ENCODE data around the gene CHST6.
A peak's percentile ranks its signal among the peaks of the same experiment; 100 is the strongest.

Gene CHST6

GRCh38 chr16:75532791-75533190 is 37.5 kb upstream of the CHST6 start:
- no peak overlapping the region for H3K14ac ChIP-seq (ENCODE audit: low read length in 2 of 2)
- WGBS = 70% methylated on average over 2 of the region's 2 CpGs
- H3K9ac ChIP-seq (ENCODE audit: low read length) = no peak overlapping the region
- no peak for DNase-seq
- no peak overlapping the region for H3K4ac ChIP-seq (ENCODE audit: low read depth in 1 of 2, low read length in 2 of 2)
- peaks cover 8% of the 10 kb centered on the region for H3K4me1 ChIP-seq (ENCODE audit: control insufficient read depth, insufficient read depth, low read depth, low read length)
- no peak overlapping the region for H4K8ac ChIP-seq (ENCODE audit: low read length)
- no peaks in the 10 kb centered on the region for H3K79me1 ChIP-seq (replicated peaks; ENCODE audit: low read length, poor library complexity, severe bottlenecking)
- no peak overlapping the region for H4K91ac ChIP-seq (ENCODE audit: low read length)
- H2BK15ac ChIP-seq (ENCODE audit: low read depth, poor library complexity, severe bottlenecking) = no peak overlapping the region
- no peak overlapping the region for H3K4me3 ChIP-seq (ENCODE audit: insufficient read depth in 1 of 2, low read depth in 1 of 2, low read length in 2 of 2)
- H2AFZ ChIP-seq (ENCODE audit: low read depth, low read length) = no peak overlapping the region
- H3K27me3 ChIP-seq (ENCODE audit: control insufficient read depth in 1 of 2, insufficient read depth in 1 of 2, low read length in 2 of 2) = peaks cover 14 to 25% of the 10 kb centered on the region in 2 experiments
- H2BK12ac ChIP-seq (ENCODE audit: low read length in 2 of 2) = no peak overlapping the region
- H3K27ac ChIP-seq (ENCODE audit: low read length, poor library complexity, severe bottlenecking) = no peak overlapping the region
- H3K4me2 ChIP-seq (ENCODE audit: low read length, poor library complexity, severe bottlenecking) = no peak overlapping the region
- H2BK120ac ChIP-seq (ENCODE audit: low read depth, low read length) = no peak overlapping the region
- no peak overlapping the region for H3K18ac ChIP-seq (ENCODE audit: low read depth in 1 of 2, low read length in 2 of 2)
- H3K23ac ChIP-seq (ENCODE audit: low read length in 2 of 2) = no peak overlapping the region
- H3K9me3 ChIP-seq (ENCODE audit: control insufficient read depth, low read length) = no peaks in the 10 kb centered on the region
- no peak overlapping the region for H2BK5ac ChIP-seq (ENCODE audit: low read depth, low read length, poor library complexity, severe bottlenecking)
- no peaks in the 10 kb centered on the region for H3K36me3 ChIP-seq (ENCODE audit: control insufficient read depth in 1 of 2, insufficient read depth in 2 of 2, low read depth in 1 of 2, low read length in 2 of 2)
- H2AK5ac ChIP-seq (ENCODE audit: low read length, severe bottlenecking) = no peak overlapping the region

GRCh38 chr16:75532142-75532765 is 37.0 kb upstream of the CHST6 start:
- 86% methylated on average over 8 of the region's 8 CpGs for WGBS
- Histone ChIP-seq H3K27ac (ENCODE audit: low read length, poor library complexity, severe bottlenecking) (no peak overlapping the region), H3K4me2 (ENCODE audit: low read length, poor library complexity, severe bottlenecking) (no peak overlapping the region), H3K27me3 (ENCODE audit: control insufficient read depth in 1 of 2, insufficient read depth in 1 of 2, low read length in 2 of 2) (peaks cover 14 to 25% of the 10 kb centered on the region in 2 experiments), H4K8ac (ENCODE audit: low read length) (no peak overlapping the region), H2BK12ac (ENCODE audit: low read length in 2 of 2) (no peak overlapping the region), H3K18ac (ENCODE audit: low read depth in 1 of 2, low read length in 2 of 2) (no peak overlapping the region), H2AK5ac (ENCODE audit: low read length, severe bottlenecking) (no peak overlapping the region), H3K9ac (ENCODE audit: low read length) (no peak overlapping the region), H3K9me3 (ENCODE audit: control insufficient read depth, low read length) (no peaks in the 10 kb centered on the region), H2BK120ac (ENCODE audit: low read depth, low read length) (no peak overlapping the region), H4K91ac (ENCODE audit: low read length) (no peak overlapping the region), H3K14ac (ENCODE audit: low read length in 2 of 2) (no peak overlapping the region), H3K4ac (ENCODE audit: low read depth in 1 of 2, low read length in 2 of 2) (no peak overlapping the region), H3K4me3 (ENCODE audit: insufficient read depth in 1 of 2, low read depth in 1 of 2, low read length in 2 of 2) (no peak overlapping the region), H2AFZ (ENCODE audit: low read depth, low read length) (no peak overlapping the region), H2BK15ac (ENCODE audit: low read depth, poor library complexity, severe bottlenecking) (peak overlapping the region; percentile 7), H3K79me1 (replicated peaks; ENCODE audit: low read length, poor library complexity, severe bottlenecking) (no peaks in the 10 kb centered on the region), H2BK5ac (ENCODE audit: low read depth, low read length, poor library complexity, severe bottlenecking) (no peak overlapping the region), H3K36me3 (ENCODE audit: control insufficient read depth in 1 of 2, insufficient read depth in 2 of 2, low read depth in 1 of 2, low read length in 2 of 2) (no peaks in the 10 kb centered on the region), H3K4me1 (ENCODE audit: control insufficient read depth, insufficient read depth, low read depth, low read length) (peaks cover 8% of the 10 kb centered on the region), H3K23ac (ENCODE audit: low read length in 2 of 2) (no peak overlapping the region)
- DNase-seq = no peak

- Histone ChIP-seq H3K14ac (ENCODE audit: low read length in 2 of 2) (no peak overlapping the region), H2BK120ac (ENCODE audit: low read depth, low read length) (no peak overlapping the region), H3K27ac (ENCODE audit: low read length, poor library complexity, severe bottlenecking) (no peak overlapping the region), H2BK15ac (ENCODE audit: low read depth, poor library complexity, severe bottlenecking) (no peak overlapping the region), H2AK5ac (ENCODE audit: low read length, severe bottlenecking) (no peak overlapping the region), H3K23ac (ENCODE audit: low read length in 2 of 2) (no peak overlapping the region), H3K4me2 (ENCODE audit: low read length, poor library complexity, severe bottlenecking) (no peak overlapping the region), H3K4me1 (ENCODE audit: control insufficient read depth, insufficient read depth, low read depth, low read length) (peaks cover 8% of the 10 kb centered on the region), H3K79me1 (replicated peaks; ENCODE audit: low read length, poor library complexity, severe bottlenecking) (no peaks in the 10 kb centered on the region), H2BK5ac (ENCODE audit: low read depth, low read length, poor library complexity, severe bottlenecking) (no peak overlapping the region), H3K4ac (ENCODE audit: low read depth in 1 of 2, low read length in 2 of 2) (no peak overlapping the region), H3K18ac (ENCODE audit: low read depth in 1 of 2, low read length in 2 of 2) (no peak overlapping the region), H4K91ac (ENCODE audit: low read length) (no peak overlapping the region), H3K27me3 (ENCODE audit: control insufficient read depth in 1 of 2, insufficient read depth in 1 of 2, low read length in 2 of 2) (peaks cover 14 to 20% of the 10 kb centered on the region in 2 experiments), H4K8ac (ENCODE audit: low read length) (no peak overlapping the region), H2AFZ (ENCODE audit: low read depth, low read length) (no peak overlapping the region), H3K9me3 (ENCODE audit: control insufficient read depth, low read length) (no peaks in the 10 kb centered on the region), H3K4me3 (ENCODE audit: insufficient read depth in 1 of 2, low read depth in 1 of 2, low read length in 2 of 2) (peak overlapping the region in 1 of 2 experiments; percentile 31), H3K36me3 (ENCODE audit: control insufficient read depth in 1 of 2, insufficient read depth in 2 of 2, low read depth in 1 of 2, low read length in 2 of 2) (no peaks in the 10 kb centered on the region), H2BK12ac (ENCODE audit: low read length in 2 of 2) (no peak overlapping the region), H3K9ac (ENCODE audit: low read length) (no peak overlapping the region)
- DNase-seq = no peak
- WGBS = 97% methylated on average over 29 of the region's 29 CpGs
These were observed 34.7 kb upstream of the CHST6 start for GRCh38 chr16:75529959-75530358.

GRCh38 chr16:75529056-75529905 is 34.0 kb upstream of the CHST6 start:
- DNase-seq = no peak
- WGBS = 97% methylated on average over 81 of the region's 81 CpGs

More at GRCh38 chr16:75529056-75529905, 34.0 kb upstream of the CHST6 start:
- Histone ChIP-seq H4K91ac (ENCODE audit: low read length) (peak overlapping the region; percentile 37), H2BK120ac (ENCODE audit: low read depth, low read length) (no peak overlapping the region), H4K8ac (ENCODE audit: low read length) (no peak overlapping the region), H3K4me2 (ENCODE audit: low read length, poor library complexity, severe bottlenecking) (no peak overlapping the region), H3K27ac (ENCODE audit: low read length, poor library complexity, severe bottlenecking) (no peak overlapping the region), H3K4me1 (ENCODE audit: control insufficient read depth, insufficient read depth, low read depth, low read length) (peaks cover 2% of the 10 kb centered on the region), H2BK12ac (ENCODE audit: low read length in 2 of 2) (no peak overlapping the region), H3K14ac (ENCODE audit: low read length in 2 of 2) (no peak overlapping the region), H2BK5ac (ENCODE audit: low read depth, low read length, poor library complexity, severe bottlenecking) (no peak overlapping the region), H3K9me3 (ENCODE audit: control insufficient read depth, low read length) (no peaks in the 10 kb centered on the region), H2BK15ac (ENCODE audit: low read depth, poor library complexity, severe bottlenecking) (no peak overlapping the region), H3K4ac (ENCODE audit: low read depth in 1 of 2, low read length in 2 of 2) (no peak overlapping the region), H3K36me3 (ENCODE audit: control insufficient read depth in 1 of 2, insufficient read depth in 2 of 2, low read depth in 1 of 2, low read length in 2 of 2) (no peaks in the 10 kb centered on the region), H3K79me1 (replicated peaks; ENCODE audit: low read length, poor library complexity, severe bottlenecking) (no peaks in the 10 kb centered on the region), H3K4me3 (ENCODE audit: insufficient read depth in 1 of 2, low read depth in 1 of 2, low read length in 2 of 2) (no peak overlapping the region), H3K18ac (ENCODE audit: low read depth in 1 of 2, low read length in 2 of 2) (no peak overlapping the region), H3K9ac (ENCODE audit: low read length) (no peak overlapping the region), H2AFZ (ENCODE audit: low read depth, low read length) (no peak overlapping the region), H2AK5ac (ENCODE audit: low read length, severe bottlenecking) (no peak overlapping the region), H3K23ac (ENCODE audit: low read length in 2 of 2) (no peak overlapping the region), H3K27me3 (ENCODE audit: control insufficient read depth in 1 of 2, insufficient read depth in 1 of 2, low read length in 2 of 2) (peaks cover 14 to 16% of the 10 kb centered on the region in 2 experiments)

All from mesenchymal stem cell (in vitro differentiated cells and primary cell).